Measurements from ENCODE around the gene HBE1. TPM values are rescaled to one million over a fixed set of nuclear protein-coding genes. Genes with fewer than 3 reads are reported as not detected.

Gene HBE1
- total and polyA plus RNA-seq, 2 experiments from 2014 or later, result not detected

- H3K27me3 Mint-ChIP-seq (ENCODE audit: insufficient read depth, low read depth, poor library complexity), result no peaks in the 10 kb centered on the region
- H3K36me3 ChIP-seq (ENCODE audit: insufficient read depth), result no peaks in the 10 kb centered on the region
- no peak overlapping the region for H2AFZ ChIP-seq
- H3K27me3 ChIP-seq (ENCODE audit: insufficient read depth), result no peaks in the 10 kb centered on the region
- no peaks in the 10 kb centered on the region for H3K4me1 Mint-ChIP-seq
- DNase-seq (ENCODE audit: low spot score) (no peak), ATAC-seq (no peak)
- no peak for TF ChIP-seq ZNF114 (CRISPR knock-in tag; IDR thresholded peaks at IDR 0.05)
- no peak for TF ChIP-seq ZNF462 (CRISPR knock-in tag; IDR thresholded peaks at IDR 0.05)
- no peak for TF ChIP-seq ZNF331 (CRISPR knock-in tag; IDR thresholded peaks at IDR 0.05; ENCODE audit: low read depth)
- no peaks in the 10 kb centered on the region for H3K9me2 ChIP-seq (ENCODE audit: insufficient read depth)
- H3K27ac ChIP-seq (ENCODE audit: low read depth), result no peak overlapping the region
- H3K4me3 ChIP-seq, result no peak overlapping the region
- no peaks in the 10 kb centered on the region for H3K4me1 ChIP-seq (ENCODE audit: insufficient read depth)
- no peak overlapping the region for H3K4me2 ChIP-seq
- H3K36me3 Mint-ChIP-seq (ENCODE audit: low read depth), result no peaks in the 10 kb centered on the region; the same call in 2 of the 3 replicates
- H3K27ac Mint-ChIP-seq, result no peak overlapping the region
- no peaks in the 10 kb centered on the region for H3F3A ChIP-seq (replicated peaks; ENCODE audit: low read depth)
- H4K20me1 ChIP-seq (replicated peaks; ENCODE audit: insufficient read depth), result no peaks in the 10 kb centered on the region
- H3K9me3 Mint-ChIP-seq, result no peaks in the 10 kb centered on the region
- H3K4me3 Mint-ChIP-seq, result no peak overlapping the region
- no peaks in the 10 kb centered on the region for H3K79me2 ChIP-seq (replicated peaks; ENCODE audit: insufficient read depth)
These were observed 20.4 kb upstream of the HBE1 start for GRCh38 chr11:5290106-5290505.

- Histone ChIP-seq H3F3A (replicated peaks; ENCODE audit: low read depth) (no peaks in the 10 kb centered on the region), H3K4me3 (no peak overlapping the region), H3K36me3 (ENCODE audit: insufficient read depth) (no peaks in the 10 kb centered on the region), H3K9me2 (ENCODE audit: insufficient read depth) (peaks cover 3% of the 10 kb centered on the region; the same call in 1 of the 2 replicates), H4K20me1 (replicated peaks; ENCODE audit: insufficient read depth) (no peaks in the 10 kb centered on the region), H2AFZ (0 out of 2 replicates have a peak overlapping the region, but pooled peaks have one; percentile 18), H3K27me3 (ENCODE audit: insufficient read depth) (no peaks in the 10 kb centered on the region), H3K4me2 (no peak overlapping the region), H3K4me1 (ENCODE audit: insufficient read depth) (no peaks in the 10 kb centered on the region), H3K79me2 (replicated peaks; ENCODE audit: insufficient read depth) (no peaks in the 10 kb centered on the region), H3K27ac (ENCODE audit: low read depth) (no peak overlapping the region)
- H3K4me3 Mint-ChIP-seq, result no peak overlapping the region
- no peaks in the 10 kb centered on the region for H3K4me1 Mint-ChIP-seq
- H3K27ac Mint-ChIP-seq, result no peak overlapping the region
- DNase-seq (ENCODE audit: low spot score) (no peak), ATAC-seq (no peak)
- no peaks in the 10 kb centered on the region for H3K9me3 Mint-ChIP-seq
- no peaks in the 10 kb centered on the region; the same call in 2 of the 3 replicates for H3K36me3 Mint-ChIP-seq (ENCODE audit: low read depth)
- H3K27me3 Mint-ChIP-seq (ENCODE audit: insufficient read depth, low read depth, poor library complexity), result no peaks in the 10 kb centered on the region
- TF ChIP-seq EZH2phosphoT487 (IDR thresholded peaks at IDR 0.05; ENCODE audit: unreplicated experiment), result no peak
- TF ChIP-seq NANOG (IDR thresholded peaks at IDR 0.05; ENCODE audit: borderline replicate concordance), result no peak
- TF ChIP-seq ZNF331 (CRISPR knock-in tag; IDR thresholded peaks at IDR 0.05; ENCODE audit: low read depth), result no peak
- no peak for TF ChIP-seq EZH2 (IDR thresholded peaks at IDR 0.05; ENCODE audit: low read depth, unreplicated experiment)
- TF ChIP-seq ZNF462 (CRISPR knock-in tag; IDR thresholded peaks at IDR 0.05), result no peak
- no peak for TF ChIP-seq JUNB (IDR thresholded peaks at IDR 0.05; ENCODE audit: unreplicated experiment)
These were observed 20.0 kb upstream of the HBE1 start for GRCh38 chr11:5289696-5290095.
